IPS-11a (cell line): ENCODE data around the gene ZNF727.
"Not testable (repeated sequence)": the region's sequence is repeated elsewhere in the genome, so short reads cannot be mapped to it uniquely, and the experiment has no call there.

Experiments used
- H3K4me3 ChIP-seq: one replicate; pipeline ENCODE4 v1.5.1; 2013; ENCODE audit warnings: low read depth, low read length, control low read depth

The ZNF727 gene

DNA sequence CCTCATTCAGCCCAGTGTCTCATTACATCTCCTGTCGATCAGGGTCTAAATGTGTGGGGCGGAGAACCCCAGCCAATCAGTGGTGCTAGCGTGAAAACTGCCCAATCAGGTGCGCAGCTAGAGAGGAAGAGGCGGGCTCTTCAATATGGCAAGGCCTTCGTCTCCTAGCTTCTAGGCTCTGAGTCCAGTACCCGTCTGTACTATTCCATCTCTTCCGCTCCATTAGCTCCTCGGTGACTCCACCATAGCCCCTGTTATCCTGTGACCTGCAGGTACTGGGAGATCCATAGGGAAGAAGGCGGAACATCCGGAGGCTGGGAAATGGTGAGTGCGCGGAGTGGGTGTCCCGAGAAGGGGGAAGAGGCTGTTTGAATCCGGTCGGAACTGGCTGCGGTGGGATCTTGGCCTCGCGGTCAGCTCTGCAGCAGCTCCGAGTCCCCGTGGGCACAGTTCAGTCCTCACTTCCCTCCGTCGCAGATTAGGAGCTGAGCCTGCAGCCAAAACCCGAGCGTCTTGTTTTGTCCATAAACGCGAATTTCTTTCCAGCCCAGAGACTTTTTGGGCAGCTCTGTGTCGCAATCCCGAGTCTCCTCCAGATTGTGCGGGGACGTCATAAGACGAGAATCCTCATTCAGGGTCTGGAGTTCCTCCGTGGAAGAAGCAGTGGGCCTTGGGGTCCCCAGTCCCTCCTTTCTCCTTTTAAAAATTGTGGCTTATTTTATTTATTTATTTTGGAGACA is at the start of gene ZNF727:
Gene ZNF727, plus strand, starts transcription at position 134 of the 740 bp plus-strand sequence. Its CDS starts 188 bp downstream, at position 322.
- no peak within 1 kb of the TSS for H3K4me3 ChIP-seq

DNA sequence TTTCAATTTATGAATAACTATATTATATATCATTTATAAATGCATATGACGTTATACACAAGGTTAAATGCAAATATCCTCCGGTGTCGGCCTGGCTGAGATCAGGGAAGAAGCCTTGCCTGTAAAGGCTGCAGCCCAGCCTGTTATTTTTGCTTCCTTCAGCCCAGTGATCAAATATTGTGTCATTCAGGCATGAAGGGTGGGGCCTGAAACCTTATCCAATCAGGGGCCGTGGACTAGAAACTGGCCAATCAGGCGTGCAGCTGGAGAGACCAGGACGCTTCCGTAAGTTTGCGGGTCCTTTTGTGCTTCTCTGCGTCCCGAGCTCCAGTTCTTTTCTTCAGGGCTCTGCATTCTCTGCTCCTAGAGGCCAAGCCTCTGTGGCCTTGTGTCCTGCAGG is 46.7 kb upstream of the ZNF727 start, which contains the start of gene ZNF722:
Gene ZNF722, plus strand, starts transcription at position 301 of the 400 bp plus-strand sequence. CDS start 113 bp downstream, outside the sequence.
- no peak within 1 kb of the TSS for H3K4me3 ChIP-seq

DNA sequence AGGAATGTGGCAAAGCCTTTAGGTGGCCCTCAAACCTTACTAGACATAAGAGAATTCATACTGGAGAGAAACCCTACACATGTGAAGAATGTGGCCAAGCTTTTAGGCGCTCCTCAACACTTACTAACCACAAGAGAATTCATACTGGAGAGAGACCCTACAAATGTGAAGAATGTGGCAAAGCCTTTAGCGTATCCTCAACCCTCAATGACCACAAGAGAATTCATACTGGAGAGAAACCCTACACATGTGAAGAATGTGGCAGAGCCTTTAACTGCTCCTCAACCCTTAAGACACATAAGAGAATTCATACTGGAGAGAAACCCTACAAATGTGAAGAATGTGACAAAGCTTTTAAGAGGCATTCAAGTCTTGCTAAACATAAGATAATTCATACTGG is 29.7 kb upstream of the ZNF727 start:
- H3K4me3 ChIP-seq = not testable (repeated sequence)

DNA sequence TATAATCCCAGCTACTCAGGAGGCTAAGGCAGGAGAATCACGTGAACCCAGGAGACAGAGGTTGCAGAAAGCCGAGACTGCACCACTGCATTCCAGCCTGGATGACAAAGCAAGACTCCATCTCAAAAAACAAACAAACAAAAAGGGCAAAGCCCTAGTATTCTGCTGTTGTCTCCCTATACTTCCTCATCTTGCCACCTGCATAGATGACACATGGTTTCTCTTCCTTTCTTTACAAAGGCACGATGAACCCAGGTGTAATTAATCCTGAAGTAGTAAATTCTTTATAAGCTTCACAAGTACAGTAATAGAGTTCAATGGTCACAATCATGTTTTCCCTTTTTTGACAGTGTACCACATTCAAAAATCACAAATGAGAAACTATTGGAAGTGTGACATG is 9.8 kb upstream of the ZNF727 start:
- no peak overlapping the region for H3K4me3 ChIP-seq

DNA sequence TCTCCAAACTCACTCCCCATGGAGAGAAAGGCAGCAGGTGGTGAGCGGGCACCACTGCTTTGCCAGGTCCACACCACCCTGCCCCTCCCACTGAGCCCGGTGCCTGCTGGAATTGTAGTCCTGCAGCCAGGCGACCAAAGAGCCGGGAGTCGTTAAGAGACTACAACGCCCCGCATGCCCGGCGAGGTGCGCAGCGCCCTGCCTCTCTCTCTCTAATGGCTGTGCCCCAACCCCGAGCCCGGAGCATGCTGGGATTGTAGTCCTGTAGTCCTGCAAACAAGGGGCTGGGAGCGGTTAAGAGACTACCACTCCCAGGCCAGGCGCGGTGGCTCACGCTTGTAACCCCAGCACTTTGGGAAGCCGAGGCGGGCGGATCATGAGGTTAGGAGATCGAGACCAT is 8.1 kb upstream of the ZNF727 start:
- no peak overlapping the region for H3K4me3 ChIP-seq

DNA sequence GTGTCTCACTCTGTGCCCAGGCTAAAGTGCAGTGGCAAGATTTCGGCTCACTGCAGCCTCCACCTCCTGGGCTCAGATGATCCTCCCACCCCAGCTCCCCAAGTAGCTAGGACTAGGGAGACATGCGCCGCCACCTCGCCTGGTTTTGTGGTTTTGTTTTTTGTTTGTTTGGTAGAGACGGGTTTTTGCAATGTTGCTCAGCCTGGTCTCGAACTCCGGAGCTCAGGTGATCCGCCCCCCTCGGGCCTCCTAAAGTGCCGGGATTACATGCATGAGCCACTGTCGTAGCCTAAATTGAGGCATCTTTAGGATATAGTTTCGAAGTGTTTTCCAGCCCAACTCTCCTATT is 781 bp downstream of the ZNF727 start:
- no peak overlapping the region for H3K4me3 ChIP-seq

DNA sequence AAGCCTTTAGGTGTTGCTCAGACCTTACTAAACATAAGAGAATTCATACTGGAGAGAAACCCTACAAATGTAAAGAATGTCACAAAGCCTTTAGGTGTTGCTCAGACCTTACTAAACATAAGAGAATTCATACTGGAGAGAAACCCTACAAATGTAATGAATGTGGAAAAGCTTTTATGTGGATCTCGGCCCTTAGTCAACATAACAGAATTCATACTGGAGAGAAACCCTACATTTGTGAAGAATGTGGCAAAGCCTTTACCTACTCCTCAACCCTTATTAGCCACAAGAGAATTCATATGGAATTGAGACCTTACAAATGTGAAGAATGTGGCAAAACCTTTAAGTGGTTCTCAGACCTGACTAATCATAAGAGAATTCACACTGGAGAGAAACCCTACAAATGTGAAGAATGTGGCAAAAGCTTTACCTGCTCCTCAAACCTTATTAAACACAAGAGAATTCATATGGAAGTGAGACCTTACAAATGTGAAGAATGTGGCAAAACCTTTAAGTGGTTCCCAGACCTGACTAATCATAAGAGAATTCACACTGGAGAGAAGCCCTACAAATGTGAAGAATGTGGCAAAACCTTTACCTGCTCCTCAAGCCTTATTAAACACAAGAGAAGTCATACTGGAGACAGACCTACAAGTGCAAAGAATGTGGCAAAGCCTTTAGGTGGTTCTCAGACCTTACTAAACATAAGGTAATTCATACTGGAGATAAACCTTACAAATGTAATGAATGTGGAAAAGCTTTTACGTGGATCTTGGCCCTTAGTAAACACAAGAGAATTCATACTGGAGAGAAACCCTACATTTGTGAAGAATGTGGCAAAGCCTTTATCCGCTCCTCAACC is 32.8 kb downstream of the ZNF727 start:
- H3K4me3 ChIP-seq = not testable (repeated sequence)

DNA sequence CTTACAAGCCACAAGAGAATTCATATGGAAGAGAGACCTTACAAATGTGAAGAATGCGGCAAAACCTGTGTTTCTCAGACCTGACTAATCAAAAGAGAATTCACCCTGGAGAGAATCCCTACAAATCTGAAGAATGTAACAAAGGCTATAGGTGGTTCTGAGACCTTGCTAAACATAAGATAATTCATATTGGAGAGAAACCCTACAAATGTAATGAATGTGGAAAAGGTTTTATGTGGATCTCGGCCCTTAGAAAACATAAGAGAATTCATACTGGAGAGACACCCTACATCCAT is 33.4 kb downstream of the ZNF727 start:
- H3K4me3 ChIP-seq = no peak overlapping the region

DNA sequence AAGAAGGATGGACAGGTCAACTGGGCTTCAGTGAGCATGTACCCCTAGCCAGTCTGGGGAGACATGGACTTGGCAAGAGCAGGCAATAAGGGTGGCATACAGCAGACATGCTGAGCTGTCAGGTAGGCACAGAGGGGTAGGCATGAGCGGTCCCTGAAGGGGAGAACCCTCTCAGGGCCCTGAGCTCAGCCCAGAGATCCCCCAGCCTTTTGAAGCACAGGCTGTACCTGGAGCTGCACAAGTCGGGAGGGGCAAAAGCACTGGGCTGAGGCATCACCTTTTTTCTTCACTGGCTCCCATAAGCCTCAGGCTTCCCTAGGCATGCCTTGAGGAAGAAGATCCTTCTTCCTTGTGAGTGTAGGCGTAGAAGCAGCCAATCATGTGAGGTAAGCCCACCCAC is 42.3 kb downstream of the ZNF727 start:
- no peak overlapping the region for H3K4me3 ChIP-seq

DNA sequence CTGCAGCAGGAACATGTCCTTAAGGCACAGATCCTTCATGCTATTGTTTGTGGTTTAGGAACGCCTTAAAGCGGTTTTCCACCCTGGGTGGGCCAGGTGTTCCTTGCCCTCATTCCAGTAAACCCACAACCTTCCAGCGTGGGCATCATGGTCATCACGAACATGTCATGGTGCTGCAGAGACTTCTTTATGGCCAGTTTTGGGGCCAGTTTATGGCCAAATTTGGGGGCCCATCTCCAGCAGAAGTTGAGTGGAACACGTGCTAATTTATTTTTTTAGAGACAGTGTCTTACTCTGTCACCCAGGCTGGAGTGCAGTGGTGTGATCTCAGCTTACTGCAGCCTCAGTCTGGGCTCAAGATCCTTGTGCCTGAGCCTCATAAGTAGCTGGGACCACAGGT is 43.6 kb downstream of the ZNF727 start:
- not testable (repeated sequence) for H3K4me3 ChIP-seq
